SH-SY5Y (cell line): ENCODE measurements around the gene SRM.

Experiments
- GATA2 ChIP-seq: IDR thresholded peaks from 2 replicates; pipeline ENCODE4 v1.6.1; 2011; ENCODE audit warnings: mild to moderate bottlenecking, low read depth, low read length
- GATA3 ChIP-seq: IDR thresholded peaks from 2 replicates; pipeline ENCODE4 v1.6.1; 2011; ENCODE audit warnings: low read depth, mild to moderate bottlenecking, low read length, moderate library complexity

Gene SRM

GRCh38 chr1:11059968-11060830, at the start of gene SRM:
Gene SRM (minus strand): TSS chr1:11060018. CDS start chr1:11059943, 75 bp downstream.
- TF ChIP-seq GATA3 (no peak), GATA2 (no peak)

- TF ChIP-seq GATA2 (no peak), GATA3 (no peak)
These were observed 49.4 kb upstream of the SRM start for GRCh38 chr1:11109047-11109760.

- TF ChIP-seq GATA3 (no peak), GATA2 (no peak)
These were observed 47.8 kb upstream of the SRM start for GRCh38 chr1:11107599-11107998.

- TF ChIP-seq GATA2 (no peak), GATA3 (no peak)
These were observed 45.8 kb upstream of the SRM start for GRCh38 chr1:11105586-11105985.

GRCh38 chr1:11101347-11101746, 41.5 kb upstream of the SRM start:
- TF ChIP-seq GATA3, result no peak

- no peak for TF ChIP-seq GATA3
- TF ChIP-seq GATA2, result no peak
These were observed 40.3 kb upstream of the SRM start for GRCh38 chr1:11100149-11100493.

GRCh38 chr1:11099310-11100148, 39.7 kb upstream of the SRM start, which contains the start of gene EXOSC10:
Gene EXOSC10 (minus strand): TSS chr1:11099869. CDS start chr1:11099831, 38 bp downstream.
- TF ChIP-seq GATA3 (no peak), GATA2 (no peak)

- TF ChIP-seq GATA3 (no peak), GATA2 (no peak)
These were observed 39.1 kb upstream of the SRM start for GRCh38 chr1:11098931-11099309.

GRCh38 chr1:11080931-11081330, 21.1 kb upstream of the SRM start:
- no peak for TF ChIP-seq GATA3
- no peak for TF ChIP-seq GATA2

- no peak for TF ChIP-seq GATA3
- TF ChIP-seq GATA2, result no peak
These were observed 18.8 kb upstream of the SRM start for GRCh38 chr1:11078631-11079030.

GRCh38 chr1:11072216-11072917, 12.5 kb upstream of the SRM start:
- TF ChIP-seq GATA3, result no peak
- no peak for TF ChIP-seq GATA2

GRCh38 chr1:11071463-11072215, 11.8 kb upstream of the SRM start:
- no peak for TF ChIP-seq GATA3
- no peak for TF ChIP-seq GATA2

GRCh38 chr1:11070876-11071275, 11.1 kb upstream of the SRM start:
- no peak for TF ChIP-seq GATA3
- no peak for TF ChIP-seq GATA2

GRCh38 chr1:11068600-11069473, 9.0 kb upstream of the SRM start:
- TF ChIP-seq GATA2 (no peak), GATA3 (no peak)
